Measurements from ENCODE around the gene R3HDM1. TPM values are rescaled to one million over a fixed set of nuclear protein-coding genes. Genes with fewer than 3 reads are reported as not detected.

Gene R3HDM1
- total RNA-seq, 4 donors from 2014 or later: 24.0 to 40.4 (median 30.4) TPM

- TF ChIP-seq POLR2A (IDR thresholded peaks at IDR 0.05) (peak; percentile 44 to 94), CTCF (IDR thresholded peaks at IDR 0.05) (peak in 1 of 6 experiments; percentile 27)
- Histone ChIP-seq H3K9me3 (no peaks in the 10 kb centered on the region), H3K27me3 (no peaks in the 10 kb centered on the region), H3K4me1 (peaks cover 11 to 19% of the 10 kb centered on the region in 2 donors), H3K27ac (peak within 1 kb of the TSS; percentile 98 to 100 (median 99)), H3K4me3 (replicated peaks in 1 of 3) (peak within 1 kb of the TSS; percentile 38 to 94 (median 72)), H3K36me3 (no peaks in the 10 kb centered on the region)
- peak; percentile 97 to 98 for DNase-seq
- intact Hi-C loops (cut with DNase I): no loop called here
- 1% methylated on average over 37 to 50 of the region's 93 CpGs for WGBS, 2 donors
Measured at GRCh38 chr2:135741395-135742324, 210.4 kb downstream of the R3HDM1 start, which contains the start of gene UBXN4. UBXN4 (plus strand) TSS chr2:135741855; CDS start chr2:135741930, 75 bp downstream.

GRCh38 chr2:135742325-135742757 is 211.1 kb downstream of the R3HDM1 start:
- DNase-seq: peak; percentile 47 to 48
- WGBS, 2 donors: 0% methylated on average over 18 to 28 of the region's 34 CpGs
- intact Hi-C loops (cut with DNase I): no loop called here
- Histone ChIP-seq H3K4me1 (peaks cover 11 to 19% of the 10 kb centered on the region in 2 donors), H3K36me3 (no peaks in the 10 kb centered on the region), H3K9me3 (no peaks in the 10 kb centered on the region), H3K4me3 (replicated peaks in 1 of 3) (peak overlapping the region; percentile 38 to 94 (median 72)), H3K27me3 (no peaks in the 10 kb centered on the region), H3K27ac (peak overlapping the region; percentile 98 to 100 (median 99))
- TF ChIP-seq POLR2A (IDR thresholded peaks at IDR 0.05) (peak in 1 of 2 donors; percentile 50), CTCF (IDR thresholded peaks at IDR 0.05) (no peak)

- no peak overlapping the region for H3K27ac ChIP-seq
- WGBS, 2 donors: 89 to 90% methylated on average over 1 of the region's 1 CpG
- DNase-seq: no peak
- no peak overlapping the region for H3K4me3 ChIP-seq (replicated peaks in 1 of 3)
- H3K4me1 ChIP-seq: peaks cover 11 to 19% of the 10 kb centered on the region in 2 donors
- peaks cover 0 to under 1% of the 10 kb centered on the region in 2 donors for H3K36me3 ChIP-seq
- H3K27me3 ChIP-seq: no peaks in the 10 kb centered on the region
- intact Hi-C loops (cut with DNase I): no loop called here
- TF ChIP-seq CTCF (IDR thresholded peaks at IDR 0.05) (no peak), POLR2A (IDR thresholded peaks at IDR 0.05) (no peak)
- no peaks in the 10 kb centered on the region for H3K9me3 ChIP-seq
Measured at GRCh38 chr2:135743860-135744259, 212.6 kb downstream of the R3HDM1 start.

GRCh38 chr2:135744760-135745314 is 213.6 kb downstream of the R3HDM1 start:
- intact Hi-C loops (cut with DNase I): no loop called here
- Histone ChIP-seq H3K27me3 (no peaks in the 10 kb centered on the region), H3K36me3 (peaks cover 4 to 6% of the 10 kb centered on the region in 2 donors), H3K4me1 (peaks cover 11 to 19% of the 10 kb centered on the region in 2 donors), H3K9me3 (no peaks in the 10 kb centered on the region), H3K4me3 (replicated peaks in 1 of 3) (no peak overlapping the region), H3K27ac (no peak overlapping the region)
- DNase-seq: peak in 1 of 2 donors; percentile 4
- TF ChIP-seq POLR2A (IDR thresholded peaks at IDR 0.05) (no peak), CTCF (IDR thresholded peaks at IDR 0.05) (no peak)
- WGBS, 2 donors: 90 to 91% methylated on average over 5 of the region's 5 CpGs

All from thyroid gland (tissue), 4 donors.